HG03159 (cell line): ENCODE measurements around the gene ATG14.
"Not testable (repeated sequence)": the region's sequence is repeated elsewhere in the genome, so short reads cannot be mapped to it uniquely, and the experiment has no call there.

Source experiments
- ATAC-seq: cut with Tn5 transposase; IDR thresholded peaks from one replicate; pipeline ENCODE4 v1.9.1; 2021; ENCODE audit warnings: mild to moderate bottlenecking, moderate library complexity; ENCODE audit not compliant: unreplicated experiment

The ATG14 gene

GRCh38 chr14:55433880-55434804 lies 22.5 kb upstream of the ATG14 start:
- no peak for ATAC-seq

DNA sequence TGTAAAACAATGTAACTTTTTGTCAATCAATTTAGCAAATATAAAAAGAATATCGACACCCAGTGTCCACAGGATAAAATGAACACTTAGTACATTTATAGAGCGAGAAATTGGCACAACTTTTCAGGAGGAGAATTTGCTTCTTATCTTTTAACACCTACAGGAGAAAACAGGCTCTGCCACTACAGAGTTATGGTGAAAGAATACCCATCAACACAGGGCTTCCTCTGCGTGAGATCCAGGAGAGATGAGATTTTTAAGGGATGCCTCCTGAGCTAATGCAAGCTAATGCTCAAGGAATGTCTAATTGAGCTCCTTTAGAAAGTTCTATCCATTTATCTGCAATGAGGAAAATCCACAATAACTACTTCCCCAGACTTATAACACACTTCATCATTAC lies 21.0 kb upstream of the ATG14 start:
- no peak for ATAC-seq

DNA sequence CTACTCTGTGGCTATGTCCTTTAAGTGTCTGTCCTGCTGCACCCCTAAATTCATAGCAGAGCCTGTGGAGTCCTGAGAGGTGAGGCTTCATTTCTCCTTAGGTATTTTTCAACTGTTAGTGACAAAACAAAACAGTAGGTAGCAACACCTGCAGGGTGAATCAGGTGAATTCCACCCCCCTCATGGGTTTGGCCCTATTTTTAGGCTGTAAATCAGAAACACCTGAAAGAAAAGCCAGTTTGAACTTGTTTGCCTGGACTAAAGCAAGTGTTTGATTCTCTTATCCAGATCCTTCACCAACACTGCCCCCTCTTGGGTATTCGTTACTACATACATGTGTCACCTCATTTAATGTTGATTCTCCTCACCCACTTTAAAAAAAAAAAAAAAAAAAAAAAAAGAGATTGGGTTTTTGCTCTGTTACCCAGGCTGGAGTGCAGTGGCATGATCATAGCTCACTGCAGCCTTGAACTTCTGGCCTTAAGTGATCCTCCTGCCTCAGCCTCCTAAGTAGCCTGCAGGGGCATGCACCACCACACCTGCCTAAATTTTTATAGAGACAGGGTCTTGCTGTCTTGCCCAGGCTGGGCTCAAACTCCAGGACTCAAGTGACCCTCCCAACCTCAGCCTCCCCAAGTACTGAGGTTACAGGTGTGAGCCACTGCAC lies 18.5 kb upstream of the ATG14 start:
- ATAC-seq: peak; percentile 81

DNA sequence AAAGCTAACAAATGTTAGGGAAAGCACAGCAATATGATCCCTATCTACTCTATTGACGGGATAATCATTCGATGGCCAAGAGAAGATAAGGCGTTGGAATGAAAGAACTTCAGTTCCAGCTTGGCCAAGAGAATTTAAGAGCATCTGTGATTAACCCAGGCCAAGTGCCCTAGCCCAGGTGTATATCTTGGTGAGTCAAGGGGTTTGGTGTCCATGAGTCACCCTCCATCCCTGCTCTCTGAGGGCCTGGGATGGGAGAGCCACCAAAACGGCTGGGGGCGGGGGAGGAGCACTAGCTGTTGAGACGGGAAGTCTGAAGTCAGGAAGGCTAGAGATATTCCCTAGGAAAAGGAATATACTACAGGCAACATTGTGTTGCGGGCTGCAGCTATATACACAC lies 15.8 kb upstream of the ATG14 start:
- no peak for ATAC-seq

DNA sequence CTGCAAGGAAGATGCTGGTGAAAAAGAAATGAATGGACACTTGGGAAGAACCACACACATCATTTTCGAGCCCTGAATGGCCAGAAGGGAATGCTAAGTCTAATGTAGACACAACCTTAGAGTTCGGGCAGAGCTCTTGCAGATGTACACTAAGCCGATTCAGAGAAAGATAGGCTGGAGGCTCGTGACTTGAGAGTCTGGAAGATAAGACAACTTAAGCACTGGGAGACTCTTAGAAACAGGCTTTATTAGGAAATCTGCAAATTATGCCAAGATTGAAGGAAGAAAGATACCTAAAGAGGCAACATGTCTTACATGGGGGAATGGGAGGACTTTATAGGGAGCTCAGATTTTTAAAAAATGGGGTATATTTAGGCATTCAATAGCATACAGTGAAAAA lies 15.3 kb upstream of the ATG14 start:
- no peak for ATAC-seq

DNA sequence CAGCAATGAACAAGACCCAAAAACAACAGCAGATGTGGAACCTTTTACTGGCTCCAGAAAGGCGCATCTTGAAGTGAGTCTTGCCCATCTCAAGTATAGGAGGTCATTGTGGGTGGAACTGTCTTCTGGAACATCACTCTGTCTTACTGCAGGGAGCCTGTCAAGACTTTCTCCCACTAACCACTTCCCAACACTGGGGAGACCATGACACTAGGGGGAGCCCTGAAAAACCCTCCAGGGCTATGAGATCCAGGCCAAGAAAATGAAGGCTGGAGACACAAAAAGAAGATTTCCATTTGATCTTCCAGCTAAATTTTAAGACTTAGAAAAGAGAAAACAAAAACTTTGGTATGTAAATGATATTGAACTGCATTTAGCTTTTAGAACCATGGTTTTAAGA lies 13.5 kb upstream of the ATG14 start:
- ATAC-seq: no peak

DNA sequence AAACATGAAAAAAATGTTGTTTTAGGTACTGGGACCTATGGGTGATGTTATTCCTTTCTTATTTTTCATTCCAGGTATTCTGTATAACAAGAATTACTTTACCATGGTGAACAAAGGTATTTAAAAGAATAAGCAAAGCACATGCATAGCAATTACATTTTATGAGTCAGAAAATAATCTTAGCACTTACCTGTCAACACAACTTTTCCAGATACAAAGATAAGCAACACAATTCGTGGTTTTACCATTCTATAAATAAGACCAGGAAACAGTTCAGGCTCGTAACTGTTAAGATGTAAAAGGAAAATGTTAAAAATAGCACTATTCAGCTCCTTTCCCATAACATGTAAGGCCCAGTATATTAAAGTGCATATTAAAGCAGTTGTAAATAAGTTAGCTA lies 12.3 kb upstream of the ATG14 start:
- no peak for ATAC-seq

DNA sequence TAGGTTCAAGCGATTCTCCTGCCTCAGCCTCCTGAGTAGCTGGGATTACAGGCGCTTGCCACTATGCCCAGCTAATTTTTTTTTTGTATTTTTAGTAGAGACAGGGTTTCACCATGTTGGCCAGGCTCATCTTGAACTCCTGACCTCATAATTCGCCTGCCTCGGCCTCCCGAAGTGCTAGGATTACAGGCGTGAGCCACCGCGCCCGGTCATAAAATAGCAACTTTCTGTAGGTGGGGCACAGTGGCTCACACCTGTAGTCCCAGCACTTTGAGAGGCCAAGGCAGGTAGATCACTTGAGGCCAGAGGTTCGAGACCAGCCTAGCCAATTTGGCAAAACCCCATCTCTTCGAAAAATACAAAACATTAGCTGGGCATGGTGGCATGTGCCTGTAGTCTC lies 10.7 kb upstream of the ATG14 start:
- ATAC-seq: not testable (repeated sequence)

DNA sequence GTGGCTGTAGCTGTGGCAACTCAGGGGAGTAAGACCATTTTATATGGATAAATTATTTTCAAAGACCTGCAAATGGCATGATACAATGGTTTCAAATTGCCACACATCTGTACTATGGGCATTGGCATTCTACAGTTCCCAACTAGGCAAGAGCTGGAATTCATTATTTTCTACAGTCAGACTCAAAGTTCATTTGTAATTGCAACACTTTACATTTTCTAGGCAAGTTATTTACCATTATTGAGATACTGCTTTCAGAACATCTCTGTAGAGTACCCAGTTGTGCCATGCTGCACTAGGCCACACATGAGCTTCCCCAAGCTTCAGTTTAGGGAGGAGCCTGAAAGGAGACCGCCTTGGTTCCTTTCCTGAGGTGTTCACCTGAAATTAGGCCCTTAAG lies 8.0 kb upstream of the ATG14 start:
- no peak for ATAC-seq

- ATAC-seq: no peak
Measured at GRCh38 chr14:55418411-55418810, 6.8 kb upstream of the ATG14 start.

DNA sequence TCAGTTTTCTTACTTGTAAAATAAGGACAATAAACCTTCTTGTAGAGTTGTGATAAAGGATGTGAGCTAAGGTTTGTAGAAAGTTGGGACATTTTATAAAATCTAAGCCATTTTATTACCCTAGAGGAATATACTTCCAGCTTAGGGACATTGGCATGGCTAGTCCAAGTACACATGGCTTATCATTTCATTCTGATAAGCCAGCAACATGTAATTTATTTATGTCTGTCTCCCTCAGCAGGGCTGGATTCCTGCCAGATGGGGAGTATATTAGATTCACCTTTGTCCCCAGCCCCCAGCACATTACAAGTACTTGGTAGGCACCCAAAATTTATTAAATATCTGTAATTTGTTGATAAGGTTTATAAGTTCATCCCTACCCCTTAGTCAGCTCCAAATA lies 6.3 kb upstream of the ATG14 start:
- ATAC-seq: no peak

- no peak for ATAC-seq
Measured at GRCh38 chr14:55416866-55417265, 5.2 kb upstream of the ATG14 start.

- no peak for ATAC-seq
Measured at GRCh38 chr14:55414551-55414950, 2.9 kb upstream of the ATG14 start.

DNA sequence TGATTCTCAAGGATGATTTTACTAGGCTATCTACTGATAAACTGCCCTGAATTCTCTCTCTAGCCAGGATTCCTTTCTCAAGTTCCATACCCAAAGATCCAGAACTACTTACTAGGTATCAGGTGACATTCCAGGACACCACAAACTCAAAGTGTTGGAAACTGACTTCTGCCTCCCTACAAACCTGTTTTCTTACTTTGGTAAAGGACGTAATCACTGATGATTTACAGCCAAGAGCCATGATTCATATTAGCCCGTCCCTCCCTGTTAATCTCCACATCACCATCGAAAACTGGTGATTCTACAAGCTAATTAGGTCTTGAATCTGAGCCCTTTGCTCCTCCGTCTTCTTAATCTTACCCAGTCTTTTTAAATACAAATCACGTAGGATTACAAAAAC lies 1.0 kb upstream of the ATG14 start:
- ATAC-seq: no peak

GRCh38 chr14:55410876-55411275 lies 754 bp downstream of the ATG14 start:
- ATAC-seq: no peak

- no peak for ATAC-seq
Measured at GRCh38 chr14:55404173-55404854, 7.3 kb downstream of the ATG14 start.

GRCh38 chr14:55401751-55402150 lies 9.9 kb downstream of the ATG14 start:
- ATAC-seq: no peak

- no peak for ATAC-seq
Measured at GRCh38 chr14:55399852-55400251, 11.8 kb downstream of the ATG14 start.

DNA sequence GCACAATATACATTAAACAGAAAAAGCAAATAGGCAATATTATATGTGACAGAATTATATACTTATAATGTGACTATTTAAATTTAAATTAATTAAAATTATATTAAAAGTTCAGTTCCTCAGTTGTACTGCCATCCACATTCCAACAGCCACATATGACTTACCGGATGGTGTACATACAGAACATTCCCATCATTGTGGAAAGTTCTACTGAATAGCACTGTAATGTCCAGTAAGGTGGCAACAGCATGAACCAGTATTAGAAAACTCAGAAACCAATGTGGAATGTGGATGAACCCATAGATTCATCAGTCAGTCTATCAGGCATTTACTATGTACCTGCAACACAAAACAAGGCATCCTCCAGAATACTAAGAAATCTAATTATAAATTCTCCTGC lies 12.4 kb downstream of the ATG14 start:
- no peak for ATAC-seq

GRCh38 chr14:55398679-55399078 lies 13.0 kb downstream of the ATG14 start:
- ATAC-seq: no peak

GRCh38 chr14:55389330-55389729 lies 22.3 kb downstream of the ATG14 start:
- no peak for ATAC-seq

DNA sequence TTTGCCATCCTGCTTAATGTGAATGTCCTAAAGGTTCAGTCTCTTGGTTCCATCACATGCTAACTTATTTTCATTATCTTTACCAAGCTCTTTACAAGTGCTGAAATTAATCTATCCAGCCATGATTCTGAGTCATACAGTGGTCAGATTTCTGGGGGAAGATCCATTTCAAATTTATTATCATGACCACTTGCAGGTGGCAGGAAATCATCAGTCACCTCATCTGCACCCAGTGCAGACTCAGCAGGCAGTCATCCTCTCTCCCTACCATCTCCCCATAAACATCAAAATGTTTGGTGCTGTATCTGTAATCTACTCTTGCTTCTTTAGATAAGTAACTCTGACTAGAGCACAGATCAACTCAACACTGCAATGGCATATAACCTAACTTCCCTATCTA lies 23.5 kb downstream of the ATG14 start:
- ATAC-seq: no peak
